Lung (tissue), 12 donors: ENCODE data around the gene EPHA8. TPM values are rescaled to one million over a fixed set of nuclear protein-coding genes. Genes with fewer than 3 reads are reported as not detected.

Source experiments
- ATAC-seq: fragments of 200-7000 bp; cut with Tn5 transposase; one replicate; pipeline ENCODE4 v1.9.1; 2020; ENCODE audit warnings: moderate number of reproducible peaks; ENCODE audit not compliant: insufficient read depth, low FRiP score
- DNase-seq, 3 donors: peaks; one replicate each; pipeline ENCODE4 v3.0.0-alpha.2; 2013 to 2017
- H3K27ac ChIP-seq, 2 donors: one replicate each; pipeline ENCODE4 v1.5.1; 2013; ENCODE audit warnings: mild to moderate bottlenecking in 2 of 2, moderate library complexity in 2 of 2, control low read depth in 1 of 2, inconsistent platforms in 1 of 2, low read depth in 1 of 2, low read length in 1 of 2
- H3K27me3 ChIP-seq, 3 donors: one replicate each; pipeline ENCODE4 v1.5.1; 2013; ENCODE audit warnings: low read length in 2 of 3; ENCODE audit not compliant: control insufficient read depth in 3 of 3, insufficient read depth in 3 of 3
- H3K36me3 ChIP-seq, 4 donors: one replicate each; pipeline ENCODE4 v1.5.1; 2013; ENCODE audit warnings: low read length in 4 of 4, mild to moderate bottlenecking in 1 of 4, moderate library complexity in 1 of 4; ENCODE audit not compliant: control insufficient read depth in 4 of 4, insufficient read depth in 4 of 4
- H3K4me1 ChIP-seq, 5 donors: one replicate each; pipeline ENCODE4 v1.5.1; 2013; ENCODE audit warnings: low read length in 5 of 5, mild to moderate bottlenecking in 2 of 5, moderate library complexity in 1 of 5; ENCODE audit not compliant: control insufficient read depth in 5 of 5, insufficient read depth in 5 of 5
- H3K4me3 ChIP-seq: one replicate; pipeline ENCODE4 v1.5.1; 2013; ENCODE audit warnings: mild to moderate bottlenecking, control low read depth, moderate library complexity
- H3K9ac ChIP-seq, 2 donors: one replicate each; pipeline ENCODE4 v1.5.1; 2013; ENCODE audit warnings: low read length in 2 of 2, control low read depth in 1 of 2; ENCODE audit not compliant: insufficient read depth in 1 of 2
- H3K9me3 ChIP-seq, 4 donors: one replicate each; pipeline ENCODE4 v1.5.1; 2013; ENCODE audit warnings: low read length in 3 of 4, mild to moderate bottlenecking in 1 of 4, moderate library complexity in 1 of 4; ENCODE audit not compliant: control insufficient read depth in 4 of 4, insufficient read depth in 3 of 4
- WGBS, 2 donors: extraction: QIAGEN DNeasy Blood & Tissue Kit; methylation state at CpG; one replicate each; pipeline ENCODE4 v1.1.7; 2013; 5-methylcytosine and 5-hydroxymethylcytosine counted together
- polyA plus RNA-seq, 2 donors: library from polyadenylated mRNA; stranded (reverse); fragments of 200-250 nt; gene quantifications; one replicate each; pipeline ENCODE4 v1.2.1, GENCODE V29; 2013
- total RNA-seq, 2 donors: library from RNA; depleted of rRNA in 1 of 2; stranded (reverse); fragments of >200 nt in 1 of 2; gene quantifications; one replicate each; pipeline ENCODE4 v1.2.1, GENCODE V29; 2014 to 2021
- TF ChIP-seq, protein P1 (sequence below): IDR thresholded peaks from 2 replicates; pipeline ENCODE4 v1.5.1; 2012; ENCODE audit warnings: mild to moderate bottlenecking; ENCODE audit errors: control extremely low read depth, extremely low read depth
- donor health status: control.
- donor health status: control.
- donor health status: Bipolar disorder and iron deficiency.
- donor health status: healthy.
- donor health status: DM: yes; HTN: yes; CAD: no.

The EPHA8 gene
- total and polyA plus RNA-seq, 4 donors = 0.01 TPM; not detected in 3

- WGBS, 2 donors = 86 to 88% methylated on average over 34 of the region's 34 CpGs
- DNase-seq = no peak
- Histone ChIP-seq H3K9ac (no peak overlapping the region), H3K9me3 (peaks cover 0 to 2% (median 0%) of the 10 kb centered on the region in 4 donors), H3K36me3 (no peaks in the 10 kb centered on the region), H3K4me3 (no peak overlapping the region), H3K4me1 (no peaks in the 10 kb centered on the region), H3K27me3 (peaks cover 0 to 31% (median 8%) of the 10 kb centered on the region in 3 donors), H3K27ac (no peak overlapping the region)
- TF ChIP-seq, protein P1, sequence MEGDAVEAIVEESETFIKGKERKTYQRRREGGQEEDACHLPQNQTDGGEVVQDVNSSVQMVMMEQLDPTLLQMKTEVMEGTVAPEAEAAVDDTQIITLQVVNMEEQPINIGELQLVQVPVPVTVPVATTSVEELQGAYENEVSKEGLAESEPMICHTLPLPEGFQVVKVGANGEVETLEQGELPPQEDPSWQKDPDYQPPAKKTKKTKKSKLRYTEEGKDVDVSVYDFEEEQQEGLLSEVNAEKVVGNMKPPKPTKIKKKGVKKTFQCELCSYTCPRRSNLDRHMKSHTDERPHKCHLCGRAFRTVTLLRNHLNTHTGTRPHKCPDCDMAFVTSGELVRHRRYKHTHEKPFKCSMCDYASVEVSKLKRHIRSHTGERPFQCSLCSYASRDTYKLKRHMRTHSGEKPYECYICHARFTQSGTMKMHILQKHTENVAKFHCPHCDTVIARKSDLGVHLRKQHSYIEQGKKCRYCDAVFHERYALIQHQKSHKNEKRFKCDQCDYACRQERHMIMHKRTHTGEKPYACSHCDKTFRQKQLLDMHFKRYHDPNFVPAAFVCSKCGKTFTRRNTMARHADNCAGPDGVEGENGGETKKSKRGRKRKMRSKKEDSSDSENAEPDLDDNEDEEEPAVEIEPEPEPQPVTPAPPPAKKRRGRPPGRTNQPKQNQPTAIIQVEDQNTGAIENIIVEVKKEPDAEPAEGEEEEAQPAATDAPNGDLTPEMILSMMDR = no peak
- ATAC-seq = no peak
Measured at GRCh38 chr1:22570140-22570909, 7.0 kb downstream of the EPHA8 start.

DNA sequence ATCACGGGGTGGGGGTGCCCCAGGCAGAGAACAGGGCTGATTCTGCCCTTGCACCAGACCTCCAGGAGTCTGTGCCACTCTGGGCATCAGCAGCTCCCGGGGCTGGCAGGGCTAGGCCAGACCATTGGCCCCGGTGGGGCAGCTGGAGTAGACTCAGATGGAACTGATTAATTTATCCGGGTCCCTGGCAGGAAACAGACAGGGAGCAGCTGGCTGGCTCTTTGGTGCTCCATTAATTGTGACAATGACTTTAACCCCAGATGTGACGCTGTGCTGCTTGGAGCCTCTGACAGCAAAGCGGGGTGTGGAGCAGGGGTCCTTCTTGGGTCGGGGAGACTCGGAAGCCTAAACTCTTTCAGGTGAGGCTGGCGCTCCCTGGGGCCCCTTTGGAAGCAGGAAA is 9.5 kb downstream of the EPHA8 start:
- H3K27me3 ChIP-seq = peaks cover 0 to 13% (median 0%) of the 10 kb centered on the region in 3 donors
- WGBS, 2 donors = 53 to 54% methylated on average over 9 of the region's 9 CpGs
- H3K36me3 ChIP-seq = no peaks in the 10 kb centered on the region
- DNase-seq (no peak), ATAC-seq (no peak)
- H3K4me1 ChIP-seq = no peaks in the 10 kb centered on the region
- H3K4me3 ChIP-seq = no peak overlapping the region
- H3K27ac ChIP-seq = no peak overlapping the region
- H3K9ac ChIP-seq = no peak overlapping the region
- TF ChIP-seq, protein P1 = no peak
- peaks cover 0 to 4% (median under 1%) of the 10 kb centered on the region in 4 donors for H3K9me3 ChIP-seq

- TF ChIP-seq, protein P1 = no peak
- H3K36me3 ChIP-seq = no peaks in the 10 kb centered on the region
- peaks cover 0 to 12% (median 0%) of the 10 kb centered on the region in 3 donors for H3K27me3 ChIP-seq
- H3K9ac ChIP-seq = no peak overlapping the region
- H3K27ac ChIP-seq = no peak overlapping the region
- whole genome bisulfite sequencing, 2 donors = 64 to 79% methylated on average over 7 of the region's 7 CpGs
- DNase-seq = no peak
- no peaks in the 10 kb centered on the region for H3K4me1 ChIP-seq
- ATAC-seq = no peak
- peaks cover 0 to 6% (median 2%) of the 10 kb centered on the region in 4 donors for H3K9me3 ChIP-seq
- H3K4me3 ChIP-seq = no peak overlapping the region
Measured at GRCh38 chr1:22573237-22573636, 9.9 kb downstream of the EPHA8 start.
